ENCODE measurements around the gene CCL11.
"Not testable (repeated sequence)": the region's sequence is repeated elsewhere in the genome, so short reads cannot be mapped to it uniquely, and the experiment has no call there.

CCL11 gene

GRCh38 chr17:34318474-34318873, 32.9 kb downstream of the CCL11 start:
- DNase-seq (ENCODE audit: low spot score): no peak
- Histone ChIP-seq H3K4me3 (no peak overlapping the region), H3K27ac (peak overlapping the region in 1 of 2 donors; percentile 12)
- no peak for TF ChIP-seq CTCF (IDR thresholded peaks at IDR 0.05)

GRCh38 chr17:34319039-34319483, 33.5 kb downstream of the CCL11 start, which contains the start of gene CCL8:
Gene CCL8, plus strand, starts transcription at chr17:34319435. Its CDS starts 67 bp downstream, at chr17:34319502.
- no peak for TF ChIP-seq CTCF (IDR thresholded peaks at IDR 0.05)
- DNase-seq (ENCODE audit: low spot score): no peak
- H3K27ac ChIP-seq: peak within 1 kb of the TSS in 1 of 2 donors; percentile 36
- no peak within 1 kb of the TSS for H3K4me3 ChIP-seq

DNA sequence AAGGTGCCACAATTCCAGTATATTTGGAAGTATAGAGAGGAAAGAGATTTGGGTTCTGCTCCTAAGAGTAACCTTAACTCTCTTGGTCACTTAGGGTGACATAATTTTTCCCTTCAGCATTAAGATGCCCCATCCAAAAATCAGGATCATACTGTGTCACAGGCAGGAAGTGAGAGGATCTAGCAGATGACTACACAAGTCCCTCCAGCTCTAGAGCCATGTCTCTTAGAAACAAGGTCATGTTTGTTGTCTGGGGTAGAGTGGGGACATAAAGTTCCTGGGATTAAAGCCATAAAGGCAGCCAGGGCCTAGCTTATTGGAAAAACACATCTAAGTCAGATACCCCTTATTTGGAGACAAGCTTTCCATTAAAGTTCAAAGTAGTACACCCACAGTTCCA, 36.4 kb downstream of the CCL11 start:
- no peak overlapping the region for H3K4me3 ChIP-seq
- DNase-seq (ENCODE audit: low spot score): no peak
- no peak for TF ChIP-seq CTCF (IDR thresholded peaks at IDR 0.05)
- peak overlapping the region; percentile 72 to 75 for H3K27ac ChIP-seq

- not testable (repeated sequence) for H3K4me3 ChIP-seq; DNase-seq (ENCODE audit: low spot score); H3K27ac ChIP-seq
These were observed 42.0 kb downstream of the CCL11 start for GRCh38 chr17:34327580-34327979.

- H3K4me3 ChIP-seq: no peak overlapping the region
- H3K27ac ChIP-seq: no peak overlapping the region
- no peak for TF ChIP-seq CTCF (IDR thresholded peaks at IDR 0.05)
- DNase-seq (ENCODE audit: low spot score): no peak
These were observed 52.2 kb downstream of the CCL11 start for GRCh38 chr17:34337701-34338100.

Measured in coronary artery (tissue), 2 donors.